ENCODE data around the gene TAS2R43. TPM values are rescaled to one million over a fixed set of nuclear protein-coding genes. Genes with fewer than 3 reads are reported as not detected.

TAS2R43 gene
- total and polyA plus RNA-seq, 2 of the 8 experiments (the other 6 are each of a cell fraction or from before 2014, with no cell fraction given) = 0.18 TPM; not detected in 1

GRCh38 chr12:11059041-11059440 lies 33.1 kb downstream of the TAS2R43 start (continued):
- TF ChIP-seq RAD21 (IDR thresholded peaks at IDR 0.05 in 1 of 2, conservative IDR thresholded peaks at IDR 0.05 in 1 of 2; ENCODE audit: low read depth in 2 of 2, low read length in 2 of 2) = no peak
- no peak for TF ChIP-seq RFX5 (IDR thresholded peaks at IDR 0.05; ENCODE audit: borderline replicate concordance, low read depth, low read length)

Data from H1 (cell line).